ENCODE results near the gene CHAF1B. TPM values are rescaled to one million over a fixed set of nuclear protein-coding genes. Genes with fewer than 3 reads are reported as not detected.
A peak's percentile ranks its signal among the peaks of the same experiment; 100 is the strongest.

CHAF1B gene
- total and polyA plus RNA-seq, 9 of the 15 experiments (the other 6 are each of a cell fraction or from before 2014, with no cell fraction given), result 7.5 to 36.8 (median 21.0) TPM

- H3K9ac ChIP-seq (ENCODE audit: insufficient read depth in 1 of 2, low read depth in 2 of 2, low read length in 2 of 2), result 0 out of 4 replicates have a peak overlapping the region, but pooled peaks of 1 of the 2 experiments have one; percentile 12
- FAIRE-seq, result peak; percentile 67
- H3K27ac ChIP-seq (ENCODE audit: extremely low read depth, low read depth, low read length), result no peak overlapping the region
- no peak overlapping the region; the same call in 1 of the 2 replicates for H3K4me2 ChIP-seq (ENCODE audit: insufficient read depth, low read length)
- CTCF ChIA-PET (ENCODE audit: low intra/inter-chr PET ratio), result interaction anchor here (0.6 to 1.5 kb wide), 3 partner anchors 495 to 513 kb away, joined by 3 to 6 read pairs (median 4); no protein-coding TSS in a partner anchor
- WGBS (ENCODE audit: insufficient coverage, low coverage, missing lambda C conversion rate), result 31% methylated on average over 26 of the region's 28 CpGs
- H3K36me3 ChIP-seq (ENCODE audit: control insufficient read depth, insufficient read depth, low read length), result peaks cover 9% of the 10 kb centered on the region; the same call in 1 of the 3 replicates
- H3K4me1 ChIP-seq (replicated peaks in 1 of 2; ENCODE audit: control insufficient read depth in 2 of 2, insufficient read depth in 2 of 2, low read length in 2 of 2), result peaks cover 7 to 13% of the 10 kb centered on the region in 2 experiments; a peak in 4 of 5 replicates
- intact Hi-C loops (cut with micrococcal nuclease), result loop anchor here (5.0 kb wide), 3 partner anchors 50 to 80 kb away; no protein-coding TSS in a partner anchor
- peak; percentile 85 to 90 (median 90) for DNase-seq (ENCODE audit: extremely low read depth in 1 of 4, low spot score in 3 of 4)
- in situ Hi-C loops (cut with MboI), result no loop called here
- H3K9me1 ChIP-seq (ENCODE audit: control insufficient read depth, insufficient read depth, low read length), result peaks cover 10% of the 10 kb centered on the region
- H3K9me3 ChIP-seq (replicated peaks; ENCODE audit: control insufficient read depth, insufficient read depth, low read depth, low read length), result no peaks in the 10 kb centered on the region
- no peaks in the 10 kb centered on the region for H3K27me3 ChIP-seq (ENCODE audit: control insufficient read depth in 2 of 2, insufficient read depth in 2 of 2, low read length in 2 of 2)
- no peaks in the 10 kb centered on the region for H3K79me2 ChIP-seq (ENCODE audit: control insufficient read depth, insufficient read depth, low read length)
- H4K20me1 ChIP-seq (replicated peaks; ENCODE audit: control insufficient read depth, insufficient read depth, low read length), result peaks cover 14% of the 10 kb centered on the region
- no peak overlapping the region; the same call in 1 of the 2 replicates for H2AFZ ChIP-seq (ENCODE audit: low read depth, low read length)
- peak; percentile 86 for ATAC-seq
- POLR2A ChIA-PET, result interaction anchor here (0.7 to 0.8 kb wide), 2 partner anchors 9 to 260 kb away, joined by 3 to 6 read pairs; no protein-coding TSS in a partner anchor
- BruUV-seq (replicated peaks), result no TSS peak
- no peak overlapping the region for H3K4me3 ChIP-seq
- no peak for TF ChIP-seq EP300 (IDR thresholded peaks at IDR 0.05; ENCODE audit: low read length)
- no peak for TF ChIP-seq MECOM (CRISPR knock-in tag; IDR thresholded peaks at IDR 0.05)
- TF ChIP-seq ARID1B (IDR thresholded peaks at IDR 0.05), result 0 out of 2 replicates have a peak, but pooled peaks have one; percentile 13
- TF ChIP-seq DPF2 (IDR thresholded peaks at IDR 0.05), result no peak
- no peak for TF ChIP-seq MCM2 (IDR thresholded peaks at IDR 0.05; ENCODE audit: low read depth)
- TF ChIP-seq HINFP (tag; conservative IDR thresholded peaks at IDR 0.05; ENCODE audit: low read depth), result no peak
- TF ChIP-seq FOXA3 (CRISPR knock-in tag; conservative IDR thresholded peaks at IDR 0.05 in 1 of 2, IDR thresholded peaks at IDR 0.05 in 1 of 2), result peak in 1 of 2 experiments; percentile 31; a peak in 1 of 4 replicates
- TF ChIP-seq CC2D1A (IDR thresholded peaks at IDR 0.05), result peak; percentile 61; the same call in 1 of the 2 replicates
- TF ChIP-seq, protein P1, sequence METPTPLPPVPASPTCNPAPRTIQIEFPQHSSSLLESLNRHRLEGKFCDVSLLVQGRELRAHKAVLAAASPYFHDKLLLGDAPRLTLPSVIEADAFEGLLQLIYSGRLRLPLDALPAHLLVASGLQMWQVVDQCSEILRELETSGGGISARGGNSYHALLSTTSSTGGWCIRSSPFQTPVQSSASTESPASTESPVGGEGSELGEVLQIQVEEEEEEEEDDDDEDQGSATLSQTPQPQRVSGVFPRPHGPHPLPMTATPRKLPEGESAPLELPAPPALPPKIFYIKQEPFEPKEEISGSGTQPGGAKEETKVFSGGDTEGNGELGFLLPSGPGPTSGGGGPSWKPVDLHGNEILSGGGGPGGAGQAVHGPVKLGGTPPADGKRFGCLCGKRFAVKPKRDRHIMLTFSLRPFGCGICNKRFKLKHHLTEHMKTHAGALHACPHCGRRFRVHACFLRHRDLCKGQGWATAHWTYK (CRISPR knock-in tag; IDR thresholded peaks at IDR 0.05), result no peak
- TF ChIP-seq ZNF24 (IDR thresholded peaks at IDR 0.05), result peak; percentile 67
- TF ChIP-seq, protein P2, sequence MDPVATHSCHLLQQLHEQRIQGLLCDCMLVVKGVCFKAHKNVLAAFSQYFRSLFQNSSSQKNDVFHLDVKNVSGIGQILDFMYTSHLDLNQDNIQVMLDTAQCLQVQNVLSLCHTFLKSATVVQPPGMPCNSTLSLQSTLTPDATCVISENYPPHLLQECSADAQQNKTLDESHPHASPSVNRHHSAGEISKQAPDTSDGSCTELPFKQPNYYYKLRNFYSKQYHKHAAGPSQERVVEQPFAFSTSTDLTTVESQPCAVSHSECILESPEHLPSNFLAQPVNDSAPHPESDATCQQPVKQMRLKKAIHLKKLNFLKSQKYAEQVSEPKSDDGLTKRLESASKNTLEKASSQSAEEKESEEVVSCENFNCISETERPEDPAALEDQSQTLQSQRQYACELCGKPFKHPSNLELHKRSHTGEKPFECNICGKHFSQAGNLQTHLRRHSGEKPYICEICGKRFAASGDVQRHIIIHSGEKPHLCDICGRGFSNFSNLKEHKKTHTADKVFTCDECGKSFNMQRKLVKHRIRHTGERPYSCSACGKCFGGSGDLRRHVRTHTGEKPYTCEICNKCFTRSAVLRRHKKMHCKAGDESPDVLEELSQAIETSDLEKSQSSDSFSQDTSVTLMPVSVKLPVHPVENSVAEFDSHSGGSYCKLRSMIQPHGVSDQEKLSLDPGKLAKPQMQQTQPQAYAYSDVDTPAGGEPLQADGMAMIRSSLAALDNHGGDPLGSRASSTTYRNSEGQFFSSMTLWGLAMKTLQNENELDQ (CRISPR knock-in tag; IDR thresholded peaks at IDR 0.05; ENCODE audit: borderline replicate concordance), result no peak
- peak; percentile 61 for TF ChIP-seq SMARCA4 (IDR thresholded peaks at IDR 0.05)
These were observed 37.3 kb downstream of the CHAF1B start for GRCh38 chr21:36422279-36423098.
